ENCODE data around the gene AOPEP.

Gene AOPEP

DNA sequence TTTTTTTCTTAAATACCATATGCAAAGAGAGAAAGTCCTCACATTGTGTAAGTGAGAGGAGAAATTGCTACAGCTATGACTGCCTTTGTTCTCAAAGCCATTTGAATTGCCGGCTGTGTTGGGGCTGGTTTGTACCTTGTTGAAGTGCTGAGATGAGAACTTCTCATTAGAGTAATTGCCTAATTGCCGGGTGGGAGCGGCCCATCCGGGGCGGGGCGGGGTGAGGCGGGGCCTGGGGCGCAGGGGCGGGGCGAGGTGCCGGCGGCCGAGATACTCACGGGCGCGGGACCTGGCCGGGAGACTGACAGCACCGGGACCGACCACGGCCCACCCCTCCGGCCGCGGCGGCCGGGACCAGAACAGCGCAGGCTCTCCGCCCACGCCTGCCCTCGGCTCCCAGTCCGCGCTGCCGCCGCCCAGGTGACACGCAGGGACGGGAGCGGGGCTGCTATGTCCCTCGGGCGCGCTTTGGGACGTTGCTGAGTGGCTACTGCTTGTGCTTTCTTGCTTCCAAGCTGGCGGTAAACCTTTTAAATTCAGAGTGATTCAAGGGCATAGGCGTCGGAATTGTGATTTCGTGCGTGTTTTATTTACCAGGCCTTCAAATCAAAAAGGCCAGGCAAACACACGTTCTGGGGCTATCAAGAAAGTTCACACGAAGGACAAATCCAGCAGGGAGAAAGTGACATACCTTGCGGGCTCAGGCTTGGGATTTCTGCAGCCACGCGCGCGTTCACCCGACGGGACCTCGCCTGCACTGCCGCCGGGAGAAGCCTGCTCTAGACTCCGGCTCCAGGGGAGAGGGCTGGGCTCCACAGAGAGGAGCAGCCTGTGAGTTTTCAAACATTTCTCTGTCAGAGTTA is 322.0 kb downstream of the AOPEP start:
- DNase-seq, result peak; percentile 37

DNA sequence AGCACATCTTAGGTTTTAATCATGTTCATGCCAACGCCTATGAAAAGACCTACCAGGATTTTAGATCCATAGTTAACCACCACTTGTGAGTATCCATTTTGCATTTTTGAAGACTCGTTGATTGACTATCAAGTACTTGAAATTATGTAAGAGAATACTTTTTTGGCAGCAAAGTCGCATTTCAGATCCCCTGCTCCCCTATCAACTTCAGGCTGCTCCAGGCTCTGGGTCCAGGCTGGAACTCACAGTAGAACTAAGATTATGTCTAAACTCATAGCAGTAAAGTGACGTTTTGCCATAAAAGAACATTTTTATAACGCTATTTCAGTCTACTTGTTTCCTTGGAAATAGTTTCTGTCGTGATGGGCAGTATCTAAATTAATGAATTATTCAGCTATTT is 323.3 kb downstream of the AOPEP start:
- DNase-seq, result no peak

DNA sequence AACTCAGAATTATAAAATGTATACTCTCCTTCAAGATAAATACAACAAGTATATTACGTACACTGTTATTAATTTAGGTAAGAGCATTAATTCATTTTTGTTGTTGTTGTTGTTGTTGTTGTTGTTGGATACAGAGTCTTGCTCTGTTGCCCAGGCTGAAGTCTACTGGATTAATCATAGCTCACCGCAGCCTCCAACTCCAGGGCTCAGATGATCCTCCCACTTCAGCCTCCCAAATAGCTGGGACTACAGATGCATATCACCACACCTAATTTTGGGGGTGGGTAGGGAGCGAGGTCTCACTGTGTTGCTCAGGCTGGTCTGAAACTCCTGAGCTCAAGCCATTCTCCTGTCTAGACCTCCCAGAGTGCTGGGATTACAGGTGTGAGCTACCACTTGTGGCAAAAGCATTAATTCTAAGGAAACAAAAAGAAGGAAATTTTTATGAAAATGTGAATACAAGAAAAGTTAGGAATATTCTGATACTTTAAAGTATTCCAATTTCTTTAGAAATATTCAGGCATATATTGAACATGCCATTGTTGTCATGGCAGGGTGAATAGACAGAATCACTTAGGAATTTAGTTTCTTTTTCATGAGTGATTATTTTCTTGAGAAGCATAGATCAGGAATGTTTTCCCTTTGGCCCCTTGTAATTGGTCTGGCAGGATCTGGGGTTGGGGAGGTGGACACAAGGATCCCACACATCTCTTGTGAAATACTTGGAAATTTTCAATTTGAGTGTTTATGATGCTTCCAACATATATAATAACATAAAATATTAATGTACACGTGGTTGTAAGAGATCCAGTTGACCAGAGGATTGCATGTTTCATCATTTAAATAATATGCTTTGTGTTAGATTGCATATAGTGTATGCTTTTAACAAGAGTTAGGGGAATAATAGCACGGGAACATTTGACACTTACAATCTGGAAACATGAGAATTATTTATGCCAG is 327.4 kb downstream of the AOPEP start:
- peak; percentile 17 for DNase-seq

DNA sequence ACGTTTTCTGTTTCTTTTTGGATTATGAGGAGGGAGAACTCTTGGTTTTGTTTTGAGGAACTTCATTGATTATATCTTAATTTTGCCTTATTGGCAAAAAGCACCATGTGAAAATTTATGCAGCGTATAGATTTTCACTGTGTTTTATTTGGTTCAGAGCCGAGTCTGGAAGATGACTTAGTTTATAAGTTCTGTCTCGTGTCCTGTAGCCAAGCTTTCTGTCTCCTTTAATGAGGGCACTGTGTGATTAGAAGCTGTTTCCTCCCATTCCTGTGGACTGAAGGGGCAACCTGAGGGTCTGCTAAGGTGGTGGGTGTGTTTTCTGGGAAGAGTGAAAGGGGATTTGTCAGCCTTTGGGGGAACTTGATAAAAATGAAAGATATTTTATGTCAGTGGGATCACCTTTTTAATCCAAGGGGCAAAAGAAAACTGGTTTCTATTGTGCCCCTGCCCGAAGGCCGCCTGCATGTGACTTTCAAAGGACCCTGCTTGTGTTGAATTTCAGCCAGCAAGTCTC is 328.9 kb downstream of the AOPEP start:
- DNase-seq, result no peak

DNA sequence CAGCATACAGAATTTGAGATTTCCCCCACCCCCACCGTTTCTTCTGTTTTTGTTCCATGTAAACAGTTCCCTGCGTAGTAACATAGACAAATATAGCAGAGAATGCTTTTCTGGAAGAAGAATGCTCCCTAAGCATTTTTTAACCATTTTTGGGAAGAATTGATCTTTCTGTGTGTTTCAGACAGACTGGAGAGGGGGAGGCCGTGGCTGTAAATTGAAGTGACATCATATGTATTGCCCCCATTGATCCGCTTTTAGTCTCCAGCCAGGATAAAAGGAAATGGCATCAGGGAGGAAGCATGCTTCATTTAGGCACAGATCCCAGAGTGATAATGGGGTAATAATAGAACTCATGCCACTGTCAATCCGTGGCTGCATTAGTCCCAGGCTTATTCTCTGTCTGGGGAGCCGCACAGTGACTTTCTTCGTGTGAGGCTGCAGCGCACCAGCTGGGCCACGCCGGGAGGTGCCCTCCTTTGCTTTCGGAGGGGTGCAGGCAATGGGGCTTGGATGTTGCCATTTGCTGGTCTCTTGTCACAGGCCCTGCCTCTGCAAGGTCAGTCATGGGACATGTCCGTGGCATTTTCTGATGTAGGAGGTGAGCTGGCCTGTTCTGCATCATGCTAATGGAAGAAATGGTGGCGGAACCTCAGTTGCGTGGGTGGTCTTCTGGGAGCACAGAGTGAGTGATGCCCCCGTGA is 329.5 kb downstream of the AOPEP start:
- DNase-seq, result peak; percentile 79

DNA sequence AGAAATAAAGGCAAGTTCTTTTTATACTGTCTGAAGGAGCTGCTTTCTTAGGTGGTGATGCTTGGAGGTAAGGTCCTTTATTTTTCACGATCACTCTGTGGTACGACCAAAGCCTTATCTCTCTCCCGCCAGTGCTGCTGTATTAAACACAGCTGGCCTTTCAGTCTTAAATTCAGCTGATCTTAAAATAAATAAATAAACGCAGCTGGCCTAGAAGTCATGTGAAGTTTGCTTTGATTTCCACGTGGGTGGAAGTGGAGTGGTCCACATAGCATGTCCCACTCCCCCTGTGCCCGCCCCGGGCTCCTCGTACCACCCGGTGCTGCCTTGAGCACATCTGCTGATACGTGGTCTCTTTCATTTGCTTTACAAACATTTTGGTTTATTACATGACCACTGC is 330.6 kb downstream of the AOPEP start:
- peak; percentile 12 for DNase-seq

DNA sequence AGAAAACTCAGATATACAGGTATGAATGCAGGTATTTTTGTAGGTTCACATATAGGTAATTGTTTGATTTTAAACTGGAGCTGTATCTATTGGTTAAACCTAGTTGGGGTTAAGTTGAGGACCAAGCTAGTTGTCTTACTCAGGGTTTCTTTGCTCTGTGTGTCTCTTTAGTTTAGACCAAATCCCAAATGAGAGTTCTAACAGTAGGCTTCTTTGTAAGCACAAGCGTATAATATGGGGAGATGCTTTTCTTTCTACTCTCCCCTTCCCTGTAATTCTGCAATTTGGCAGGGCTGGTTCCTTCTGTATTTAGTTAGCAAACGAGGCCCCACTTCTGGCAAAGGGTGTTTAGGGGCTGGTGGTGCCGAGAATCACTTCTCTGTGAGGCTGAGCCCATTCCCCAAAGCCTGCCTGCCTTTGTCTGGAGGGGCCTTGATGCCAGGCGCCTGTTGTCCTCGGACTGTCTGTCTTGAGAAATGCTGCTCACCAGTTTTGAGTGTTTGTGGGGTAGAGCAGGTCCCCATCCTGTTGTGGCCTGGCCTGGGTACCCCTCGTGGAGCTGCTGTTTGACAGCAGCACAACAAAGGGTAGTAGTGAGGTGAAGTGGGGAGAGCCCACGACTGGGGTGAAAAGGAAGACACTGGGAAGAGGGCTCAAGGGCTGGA is 331.8 kb downstream of the AOPEP start:
- DNase-seq, result no peak

DNA sequence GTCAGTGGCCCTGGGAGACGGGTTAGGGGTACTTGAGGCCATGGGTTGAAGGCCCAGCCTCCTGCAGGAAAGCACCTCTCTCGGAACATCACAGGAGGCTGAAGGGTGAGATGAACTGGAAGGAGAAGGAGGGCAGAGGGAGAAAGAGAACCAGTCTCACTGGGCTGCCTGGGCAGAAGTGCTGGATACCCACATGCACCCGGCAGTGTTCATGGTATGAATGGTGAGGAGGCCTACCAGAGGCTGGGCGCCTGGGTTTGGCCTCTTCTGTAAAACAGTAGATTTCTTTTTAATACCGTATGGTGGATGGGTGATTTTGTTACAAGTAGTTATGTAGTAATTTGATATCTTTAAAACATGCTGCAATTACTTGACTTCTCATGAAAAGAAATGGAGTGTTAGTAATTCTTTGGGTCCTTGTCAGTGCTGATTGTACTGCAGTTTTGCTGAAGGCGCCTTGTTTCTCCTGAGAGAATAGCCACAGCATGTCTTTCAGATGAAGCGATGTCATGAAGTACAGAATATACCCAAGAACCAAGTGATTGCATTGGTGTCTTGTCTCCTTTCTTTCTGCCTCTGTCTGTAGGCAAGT is 332.4 kb downstream of the AOPEP start:
- DNase-seq, result peak; percentile 11

DNA sequence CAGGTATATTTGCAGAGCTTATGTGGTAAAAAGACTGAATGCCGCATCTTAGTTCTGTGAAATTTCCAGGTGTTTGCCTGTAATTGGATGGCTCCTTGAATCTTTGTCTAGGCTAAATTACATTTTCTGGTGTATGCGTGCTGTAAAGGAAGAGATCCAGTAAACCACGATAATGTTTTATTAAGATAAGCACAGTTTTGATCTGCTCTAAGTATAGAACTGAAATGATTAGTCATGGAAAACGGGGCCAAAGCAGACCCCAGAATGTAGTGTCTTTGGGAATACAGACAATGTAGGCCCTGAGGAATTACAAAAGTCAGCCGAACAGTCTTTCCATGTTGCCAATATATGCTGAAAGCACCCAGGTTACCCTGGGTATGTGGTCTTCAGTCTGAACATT is 333.7 kb downstream of the AOPEP start:
- no peak for DNase-seq

DNA sequence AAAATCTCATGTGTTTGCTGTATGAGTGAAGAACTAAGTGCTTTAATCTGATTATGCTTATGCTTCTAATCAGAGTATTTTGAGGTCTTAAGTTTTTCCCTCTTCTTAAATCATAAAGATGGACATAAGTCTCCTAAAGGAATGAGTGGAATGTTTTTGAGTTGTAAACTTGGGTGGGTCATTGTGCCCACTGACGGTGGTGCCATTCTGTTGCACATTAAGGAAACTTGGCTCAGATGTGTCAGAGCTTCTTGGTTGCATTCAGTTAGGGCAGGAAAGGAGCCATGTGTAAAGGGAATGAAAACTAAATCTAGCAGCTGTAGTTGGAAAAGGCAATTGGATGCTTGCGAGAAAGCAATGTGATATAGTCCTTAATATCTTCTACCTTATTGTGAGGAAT is 334.4 kb downstream of the AOPEP start:
- no peak for DNase-seq

DNA sequence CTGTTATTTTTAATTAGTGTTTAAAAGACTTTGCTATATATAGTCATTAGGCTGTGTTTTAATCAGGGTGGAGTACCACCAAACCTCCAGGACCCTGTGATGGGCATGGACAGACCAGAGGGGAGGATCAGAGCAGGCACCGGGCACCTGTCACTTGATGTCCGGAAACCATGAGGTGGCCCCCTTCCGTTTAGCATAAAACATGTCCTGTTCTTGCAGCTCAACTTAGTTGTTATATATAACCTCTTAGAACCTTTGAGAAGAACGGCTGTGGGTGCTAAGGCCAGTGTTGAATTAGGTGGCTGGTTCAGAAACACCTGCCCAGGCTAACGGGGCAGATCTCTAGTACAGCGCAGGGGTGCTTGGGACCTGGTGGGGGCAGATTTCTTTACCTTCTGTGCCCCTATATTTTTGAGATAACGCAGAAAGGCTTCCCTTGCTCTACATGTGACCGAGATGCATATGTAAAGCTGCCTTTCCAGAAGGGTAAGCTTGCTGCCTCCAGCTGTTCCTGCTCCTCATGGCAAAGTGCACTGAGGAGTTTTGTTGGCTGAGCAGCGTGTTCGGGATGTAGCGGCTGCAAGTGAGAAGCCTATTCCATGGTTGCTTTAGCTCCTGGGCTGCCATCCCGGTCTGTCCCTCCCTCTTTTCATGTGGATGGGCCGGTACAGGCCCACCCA is 335.6 kb downstream of the AOPEP start:
- DNase-seq, result no peak

DNA sequence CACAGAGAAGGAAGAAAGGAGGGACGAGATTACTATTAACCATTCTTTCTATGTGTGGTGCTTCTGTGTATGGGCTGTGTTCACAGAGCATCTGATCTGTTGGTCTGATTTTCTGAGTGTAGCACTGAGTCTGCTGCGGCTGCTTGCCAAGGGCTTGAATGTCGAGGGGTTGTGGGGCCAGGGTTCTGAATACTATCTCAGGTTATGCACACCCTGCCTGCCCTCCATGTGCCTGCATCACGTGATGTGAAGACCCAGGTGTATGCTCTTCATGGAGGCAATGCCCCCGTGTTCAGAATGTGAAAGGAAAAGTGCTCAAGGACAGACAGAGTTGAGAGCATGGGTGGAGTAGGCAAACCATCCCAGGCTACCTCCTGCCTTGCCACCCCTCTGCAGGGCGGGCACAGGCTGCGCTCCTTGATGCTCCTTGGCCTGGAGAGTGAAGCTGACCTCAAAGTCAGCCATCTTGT is 336.1 kb downstream of the AOPEP start:
- DNase-seq, result no peak

DNA sequence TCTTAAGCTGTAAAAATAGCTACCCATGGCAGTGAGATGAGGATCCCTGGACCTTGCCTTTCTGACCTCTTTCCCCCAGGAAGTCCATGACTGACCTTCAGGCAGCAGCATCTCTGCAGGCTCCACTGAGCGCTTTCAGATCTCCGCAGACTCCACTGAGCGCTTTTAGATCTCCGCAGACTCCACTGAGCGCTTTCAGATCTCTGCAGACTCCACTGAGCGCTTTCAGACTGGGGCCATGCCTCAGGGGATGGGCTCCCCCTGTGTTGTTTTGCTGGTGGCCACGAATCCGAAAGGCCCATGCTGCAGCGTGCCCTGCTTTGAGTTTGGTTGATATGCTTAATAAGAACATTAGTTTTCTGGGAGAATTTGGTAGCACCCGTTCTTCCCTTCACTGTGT is 336.8 kb downstream of the AOPEP start:
- DNase-seq, result no peak

DNA sequence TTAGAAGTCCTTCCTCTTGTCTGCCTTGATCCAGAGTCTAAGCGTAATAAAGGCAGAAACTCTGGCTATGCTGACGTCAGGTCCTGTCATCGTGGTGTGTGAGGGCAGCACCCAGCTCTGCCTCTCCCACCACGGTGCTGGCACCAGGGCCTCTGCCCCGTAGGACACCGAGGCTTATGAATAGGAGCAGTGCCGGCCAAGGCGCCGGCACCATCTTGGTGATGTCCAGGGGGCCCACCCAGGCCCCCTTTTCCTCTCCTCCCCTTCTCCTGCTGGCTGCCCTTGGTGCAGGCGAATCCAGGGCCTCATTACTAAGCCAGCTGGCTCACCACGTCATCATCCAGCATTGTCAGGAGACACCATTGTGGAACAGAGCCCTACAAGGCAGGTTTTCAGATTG is 338.7 kb downstream of the AOPEP start:
- DNase-seq, result peak; percentile 30

DNA sequence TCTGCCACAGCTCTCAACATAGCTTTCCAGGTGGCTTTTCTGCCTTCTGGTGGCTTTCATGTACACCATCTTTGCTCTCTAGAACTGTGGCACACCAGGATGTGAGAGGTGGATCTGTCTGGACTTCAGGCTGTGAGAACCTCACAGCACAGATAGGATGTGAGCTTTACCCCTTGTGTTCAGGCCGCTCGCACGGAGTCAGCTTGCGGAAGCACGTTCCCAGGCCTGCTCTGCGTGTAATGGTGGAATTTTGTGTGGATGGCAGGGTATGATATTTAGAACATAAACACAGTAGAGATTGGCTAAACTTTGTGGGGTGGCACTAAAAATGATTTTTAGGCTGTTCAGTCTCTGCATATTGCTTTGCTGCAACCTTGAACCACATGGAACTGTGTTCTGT is 340.6 kb downstream of the AOPEP start:
- DNase-seq, result no peak

DNA sequence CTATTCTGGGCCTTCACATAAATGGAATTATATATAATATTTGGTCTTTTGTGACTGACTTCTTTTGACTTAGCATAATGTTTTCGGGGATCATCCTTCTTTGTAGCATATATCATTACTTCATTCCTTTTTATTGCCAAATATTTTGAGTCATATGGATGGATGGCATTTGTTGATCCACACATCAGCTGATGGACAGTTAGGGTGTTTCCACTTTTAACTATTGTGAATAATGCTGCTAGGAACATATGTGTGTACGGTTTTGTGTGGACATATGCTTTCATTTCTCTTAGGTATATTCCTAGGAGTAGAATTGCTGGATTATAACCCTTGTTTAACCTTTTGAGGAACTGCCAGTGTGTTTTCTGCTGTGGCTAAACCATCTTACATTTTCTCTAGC is 341.4 kb downstream of the AOPEP start:
- DNase-seq, result peak; percentile 56

DNA sequence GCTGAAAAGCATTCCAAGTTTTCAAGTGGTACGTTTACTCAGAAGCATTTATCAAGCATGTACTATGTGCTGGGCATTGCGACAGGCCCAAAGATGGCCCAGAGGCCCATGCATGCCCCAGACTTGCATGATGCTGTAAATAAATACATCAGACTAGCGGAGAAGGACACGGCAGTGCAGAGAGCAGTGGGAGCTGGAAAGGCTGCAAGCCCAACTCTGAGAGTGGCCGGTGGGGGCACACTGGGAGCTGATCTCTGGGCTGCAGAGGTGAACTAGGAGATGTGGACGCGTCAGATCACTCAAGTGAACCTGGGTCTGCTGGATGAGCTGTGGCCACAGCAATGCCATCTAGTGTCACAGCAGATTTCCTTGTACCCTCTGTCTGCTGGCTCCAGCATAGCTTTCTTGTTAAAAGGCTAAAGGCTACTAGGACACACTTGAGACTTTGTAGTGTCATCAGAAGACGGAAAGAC is 344.1 kb downstream of the AOPEP start:
- DNase-seq, result no peak

DNA sequence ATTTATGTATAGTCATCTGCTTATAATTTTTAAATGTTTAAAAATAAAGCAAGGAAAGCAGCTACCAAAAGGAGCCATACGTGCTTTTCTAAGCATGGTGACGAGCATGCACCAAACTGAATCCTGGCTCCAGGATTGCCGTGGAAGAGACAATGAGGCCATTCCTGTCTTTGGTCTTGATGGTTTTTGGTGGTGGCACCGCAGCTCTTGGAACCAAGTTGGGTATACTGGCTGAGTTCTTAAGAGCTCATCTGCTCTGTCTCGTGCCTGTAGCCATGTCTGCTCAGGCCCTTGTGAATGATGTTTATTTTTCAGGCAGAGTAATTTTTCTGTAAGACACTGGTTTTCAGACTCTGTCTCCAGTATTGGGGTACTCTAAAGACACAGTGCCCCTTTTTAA is 345.0 kb downstream of the AOPEP start:
- DNase-seq, result no peak

DNA sequence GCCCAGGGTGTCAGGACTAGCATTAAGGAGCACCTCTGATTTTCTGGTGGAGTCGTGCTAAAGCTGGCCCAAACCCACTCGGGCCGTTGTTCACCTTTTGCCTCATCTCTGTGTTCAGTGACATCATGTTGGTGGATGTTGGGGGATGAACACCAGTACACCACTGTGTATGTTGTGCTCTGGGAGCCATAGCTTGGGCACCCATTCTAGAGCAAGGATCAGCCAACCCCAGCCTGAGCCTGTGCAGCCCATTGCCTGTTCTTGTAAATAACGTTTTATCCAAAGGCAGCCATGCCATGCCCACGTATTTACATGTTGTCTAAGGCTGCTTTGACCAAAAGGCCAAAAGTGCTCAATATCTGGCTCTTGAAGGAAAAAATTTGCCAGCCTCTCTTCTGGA is 345.4 kb downstream of the AOPEP start:
- DNase-seq, result no peak

DNA sequence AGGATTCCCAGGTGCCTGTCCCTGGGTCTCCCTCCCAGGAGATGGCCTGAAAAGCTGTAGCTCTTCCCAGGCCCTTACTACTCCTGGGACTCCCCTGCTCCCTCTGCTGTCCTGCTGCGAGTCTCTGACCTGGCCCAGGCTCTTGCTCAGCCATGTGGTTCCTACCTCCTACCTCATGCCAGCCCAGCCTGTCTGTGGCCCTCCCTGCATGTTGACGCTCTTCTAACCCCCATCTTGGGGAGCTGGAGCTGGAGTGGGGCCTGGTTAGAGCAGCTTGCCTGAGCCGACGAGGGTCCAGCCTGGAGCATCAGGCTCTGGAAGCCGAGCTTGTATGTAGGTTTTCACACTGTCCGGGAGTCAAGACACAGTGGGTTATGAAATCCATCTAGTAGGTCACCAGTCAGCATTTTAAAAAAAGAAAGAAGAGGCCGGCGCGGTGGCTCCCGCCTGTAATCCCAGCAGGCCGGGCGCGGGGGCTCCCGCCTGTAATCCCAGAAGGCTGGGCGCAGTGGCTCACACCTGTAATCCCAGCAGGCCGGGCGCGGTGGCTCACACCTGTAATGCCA is 346.6 kb downstream of the AOPEP start:
- DNase-seq, result peak; percentile 42

DNA sequence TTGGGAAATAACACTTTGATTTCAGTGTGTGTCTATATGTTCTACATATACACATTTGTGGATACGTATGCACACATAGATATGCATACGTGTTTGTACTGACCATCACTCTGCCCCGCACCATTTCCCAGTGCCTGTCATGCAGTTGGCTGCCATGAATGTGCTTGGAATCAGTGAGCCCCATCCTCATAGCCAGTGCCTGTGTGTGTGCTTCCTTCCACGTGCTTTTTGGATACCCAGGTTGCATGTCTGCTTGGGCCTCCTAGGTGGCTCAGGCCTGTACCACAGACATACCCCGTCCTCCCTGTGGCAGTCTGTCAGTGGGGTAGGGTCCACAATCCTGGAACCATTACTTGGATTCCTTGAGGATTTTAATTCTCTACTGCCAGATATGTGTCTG is 347.4 kb downstream of the AOPEP start:
- no peak for DNase-seq

Data from HCEC 1CT (cell line).